Pancreas (tissue), 10 donors: ENCODE measurements around the gene RPP14. TPM values are rescaled to one million over a fixed set of nuclear protein-coding genes. Genes with fewer than 3 reads are reported as not detected.

ENCODE experiments used
- ATAC-seq, 4 donors: fragments of 200-7000 bp; cut with Tn5 transposase; one replicate each; pipeline versions ENCODE4 v1.8.0 to v1.9.1; 2020; ENCODE audit warnings: mild to moderate bottlenecking in 4 of 4, moderate library complexity in 4 of 4
- DNase-seq, 6 donors: peaks; one replicate each; pipeline ENCODE4 v3.0.0-alpha.2; 2020
- FAIRE-seq: peaks from 2 replicates; lab custom pipeline; 2012; peaks lifted over from hg19 to GRCh38; lab: Jason Lieb, UNC
- H3K27ac ChIP-seq, 4 donors: fragments of 200-600 bp; sonication (generic); 1 replicate in 3 of 4; 2 replicates in 1 of 4; pipeline versions ENCODE4 v1.5.0 to v1.8.0; 2020
- H3K27me3 ChIP-seq, 4 donors: fragments of 200-600 bp; one replicate each; pipeline ENCODE4 v1.8.0; 2021
- H3K36me3 ChIP-seq, 3 donors: fragments of 200-600 bp; sonication (generic) in 1 of 3; one replicate each; pipeline versions ENCODE4 v1.5.0 to v1.8.0; 2020 to 2021
- H3K4me1 ChIP-seq, 3 donors: fragments of 200-600 bp; one replicate each; pipeline ENCODE4 v1.8.0; 2021
- H3K4me3 ChIP-seq, 4 donors: fragments of 200-600 bp; sonication (generic) in 2 of 4; one replicate each; pipeline versions ENCODE4 v1.5.0 to v1.8.0; 2020 to 2021
- H3K9me3 ChIP-seq, 4 donors: fragments of 200-600 bp; one replicate each; pipeline ENCODE4 v1.8.0; 2021
- CTCF ChIP-seq, 4 donors: fragments of 200-600 bp; sonication (generic) in 3 of 4; IDR thresholded peaks; one replicate each; pipeline versions ENCODE4 v1.5.0 to v1.8.0; 2021; ENCODE audit warnings: antibody characterized with exemption in 4 of 4
- WGBS, 2 donors: extraction: QIAGEN DNeasy Blood & Tissue Kit; methylation state at CpG; one replicate each; pipeline ENCODE4 v1.1.7; 2013; 5-methylcytosine and 5-hydroxymethylcytosine counted together
- intact Hi-C, 3 donors: fragments of 100-400 bp; cut with DNase I; formaldehyde crosslinking; loops; one replicate each; pipeline versions ENCODE4 v1.11.1 to v1.14.2; 2022
- polyA plus RNA-seq, 2 donors: library from polyadenylated mRNA; stranded (reverse); fragments of 200-250 nt; gene quantifications; one replicate each; pipeline ENCODE4 v1.2.3, GENCODE V29; 2013
- total RNA-seq, 6 donors: library from RNA; stranded (reverse); fragmentation: NEBNext Ultra II Directional in 4 of 6; extraction: Animal tissue kit (Norgen Biotek cat#: 25700) in 4 of 6; gene quantifications; one replicate each; pipeline versions ENCODE4 v1.2.1 to v1.2.4, GENCODE V29; 2021 to 2023
- donor health status: healthy with polysubstance abuse.
- donor health status: DM: no; HTN: no; CAD: no; lungs with moderate emphysema.
- donor health status: DM: no; HTN: no; CAD: no.
- donor health status: control.
- donor health status: control.
- donor health status: Bipolar disorder and iron deficiency.
- donor health status: DM: yes; HTN: yes; CAD: no.
- donor health status: DM: no; HTN: no; CAD: no.
- donor health status: DM: no; HTN: no; CAD: no.
- donor health status: DM: yes; HTN: yes; CAD: no.

RPP14 gene
- total and polyA plus RNA-seq, 8 donors: 5.0 to 8.1 (median 6.7) TPM

- no peaks in the 10 kb centered on the region for H3K9me3 ChIP-seq
- ATAC-seq: peak in 1 of 4 donors; percentile 14
- no peaks in the 10 kb centered on the region for H3K36me3 ChIP-seq
- WGBS, 2 donors: 58 to 67% methylated on average over 5 of the region's 5 CpGs
- FAIRE-seq: no peak
- intact Hi-C loops: no loop called here
- no peaks in the 10 kb centered on the region for H3K4me1 ChIP-seq
- no peak for DNase-seq
- no peak overlapping the region for H3K27ac ChIP-seq
- no peaks in the 10 kb centered on the region for H3K27me3 ChIP-seq
- H3K4me3 ChIP-seq: no peak overlapping the region
- no peak for TF ChIP-seq CTCF (IDR thresholded peaks at IDR 0.05)
Measured at GRCh38 chr3:58342676-58343075, 36.6 kb downstream of the RPP14 start.

GRCh38 chr3:58345457-58345856 is 39.4 kb downstream of the RPP14 start:
- intact Hi-C loops: no loop called here
- 89 to 92% methylated on average over 4 of the region's 4 CpGs for WGBS, 2 donors
- H3K9me3 ChIP-seq: no peaks in the 10 kb centered on the region
- H3K4me3 ChIP-seq: no peak overlapping the region
- H3K27ac ChIP-seq: no peak overlapping the region
- ATAC-seq (no peak), FAIRE-seq (no peak), DNase-seq (no peak)
- H3K36me3 ChIP-seq: no peaks in the 10 kb centered on the region
- no peaks in the 10 kb centered on the region for H3K27me3 ChIP-seq
- peaks cover 0 to 9% (median 6%) of the 10 kb centered on the region in 3 donors for H3K4me1 ChIP-seq
- TF ChIP-seq CTCF (IDR thresholded peaks at IDR 0.05): no peak

- no peak for TF ChIP-seq CTCF (IDR thresholded peaks at IDR 0.05)
- DNase-seq (no peak), ATAC-seq (no peak), FAIRE-seq (no peak)
- Histone ChIP-seq H3K9me3 (no peaks in the 10 kb centered on the region), H3K27me3 (no peaks in the 10 kb centered on the region), H3K4me3 (no peak overlapping the region), H3K36me3 (no peaks in the 10 kb centered on the region), H3K27ac (no peak overlapping the region), H3K4me1 (peaks cover 0 to 10% (median 8%) of the 10 kb centered on the region in 3 donors)
- intact Hi-C loops: no loop called here
- 69 to 99% methylated on average over 2 of the region's 2 CpGs for WGBS, 2 donors
Measured at GRCh38 chr3:58346368-58346767, 40.3 kb downstream of the RPP14 start.

- no peak for ATAC-seq
- no peaks in the 10 kb centered on the region for H3K27me3 ChIP-seq
- no peak overlapping the region for H3K4me3 ChIP-seq
- no peak for DNase-seq
- no peak overlapping the region for H3K27ac ChIP-seq
- no peak for TF ChIP-seq CTCF (IDR thresholded peaks at IDR 0.05)
- WGBS, 2 donors: 84 to 85% methylated on average over 7 of the region's 7 CpGs
- intact Hi-C loops: no loop called here
- H3K36me3 ChIP-seq: no peaks in the 10 kb centered on the region
- no peaks in the 10 kb centered on the region for H3K9me3 ChIP-seq
- peaks cover 0 to 10% (median 8%) of the 10 kb centered on the region in 3 donors for H3K4me1 ChIP-seq
- no peak for FAIRE-seq
Measured at GRCh38 chr3:58347984-58348383, 41.9 kb downstream of the RPP14 start.

GRCh38 chr3:58349792-58350626 is 44.0 kb downstream of the RPP14 start:
- DNase-seq: peak in 1 of 6 donors; percentile 23
- no peak for FAIRE-seq
- no peaks in the 10 kb centered on the region for H3K27me3 ChIP-seq
- no peak overlapping the region for H3K4me3 ChIP-seq
- intact Hi-C loops: no loop called here
- no peak for TF ChIP-seq CTCF (IDR thresholded peaks at IDR 0.05)
- peak; percentile 40 to 75 (median 56) for ATAC-seq
- H3K36me3 ChIP-seq: no peaks in the 10 kb centered on the region
- no peak overlapping the region for H3K27ac ChIP-seq
- no peaks in the 10 kb centered on the region for H3K9me3 ChIP-seq
- WGBS, 2 donors: 63 to 66% methylated on average over 7 of the region's 7 CpGs
- peaks cover 0 to 10% (median 8%) of the 10 kb centered on the region in 3 donors for H3K4me1 ChIP-seq
